HG03575 (cell line): ENCODE data around the gene ITIH3.

Experiments used
- ATAC-seq: cut with Tn5 transposase; IDR thresholded peaks from one replicate; pipeline ENCODE4 v1.9.1; 2021; ENCODE audit not compliant: unreplicated experiment, insufficient number of reproducible peaks, low FRiP score; ENCODE audit errors: extremely low read depth

The ITIH3 gene

GRCh38 chr3:52838561-52839267 lies 44.1 kb downstream of the ITIH3 start:
- no peak for ATAC-seq

- no peak for ATAC-seq
Observed at GRCh38 chr3:52839268-52839575, 44.6 kb downstream of the ITIH3 start.

GRCh38 chr3:52839892-52840545 lies 45.4 kb downstream of the ITIH3 start:
- ATAC-seq, result no peak

GRCh38 chr3:52841211-52841980 lies 46.8 kb downstream of the ITIH3 start:
- no peak for ATAC-seq

- no peak for ATAC-seq
Observed at GRCh38 chr3:52841981-52842340, 47.4 kb downstream of the ITIH3 start.

DNA sequence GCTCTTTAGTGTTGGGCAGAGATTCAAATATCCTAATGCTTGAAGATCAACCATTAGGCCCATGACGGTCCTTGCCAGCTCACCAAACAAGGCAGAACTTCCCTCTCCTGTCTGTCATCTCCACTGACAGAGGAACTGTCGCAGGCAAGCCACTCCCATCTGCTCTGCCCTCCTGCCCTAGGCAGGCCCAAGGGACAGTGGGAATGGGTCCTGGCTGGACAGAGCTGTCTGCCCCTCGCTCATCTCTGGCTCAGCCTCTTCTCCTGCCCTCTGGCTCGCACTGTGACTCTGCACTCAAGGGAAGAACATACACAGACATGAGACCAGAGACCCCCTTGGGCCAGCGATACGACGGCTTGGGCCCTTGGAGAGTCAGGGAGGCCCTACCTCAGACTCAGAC lies 47.8 kb downstream of the ITIH3 start:
- no peak for ATAC-seq

GRCh38 chr3:52843108-52843865 lies 48.7 kb downstream of the ITIH3 start:
- ATAC-seq, result no peak

DNA sequence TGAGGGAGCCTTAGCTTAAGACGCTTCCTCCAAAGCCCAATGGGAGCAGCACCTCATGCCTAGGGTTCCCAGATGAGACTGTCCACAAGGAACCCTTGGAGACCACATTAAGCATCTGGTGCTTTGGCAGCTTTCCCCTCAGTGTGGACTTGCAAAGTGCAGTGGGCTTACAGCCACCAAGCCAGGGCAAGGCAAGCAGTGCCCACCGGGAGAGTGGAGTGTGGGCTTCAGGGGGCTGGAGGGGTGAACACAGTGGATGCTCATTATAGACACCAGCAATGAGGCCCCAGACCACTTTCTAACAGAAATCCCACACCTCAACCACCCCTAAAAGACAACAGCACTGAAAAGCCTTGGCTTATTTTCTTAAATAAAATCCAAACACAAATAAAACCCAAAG lies 49.3 kb downstream of the ITIH3 start:
- ATAC-seq, result no peak

DNA sequence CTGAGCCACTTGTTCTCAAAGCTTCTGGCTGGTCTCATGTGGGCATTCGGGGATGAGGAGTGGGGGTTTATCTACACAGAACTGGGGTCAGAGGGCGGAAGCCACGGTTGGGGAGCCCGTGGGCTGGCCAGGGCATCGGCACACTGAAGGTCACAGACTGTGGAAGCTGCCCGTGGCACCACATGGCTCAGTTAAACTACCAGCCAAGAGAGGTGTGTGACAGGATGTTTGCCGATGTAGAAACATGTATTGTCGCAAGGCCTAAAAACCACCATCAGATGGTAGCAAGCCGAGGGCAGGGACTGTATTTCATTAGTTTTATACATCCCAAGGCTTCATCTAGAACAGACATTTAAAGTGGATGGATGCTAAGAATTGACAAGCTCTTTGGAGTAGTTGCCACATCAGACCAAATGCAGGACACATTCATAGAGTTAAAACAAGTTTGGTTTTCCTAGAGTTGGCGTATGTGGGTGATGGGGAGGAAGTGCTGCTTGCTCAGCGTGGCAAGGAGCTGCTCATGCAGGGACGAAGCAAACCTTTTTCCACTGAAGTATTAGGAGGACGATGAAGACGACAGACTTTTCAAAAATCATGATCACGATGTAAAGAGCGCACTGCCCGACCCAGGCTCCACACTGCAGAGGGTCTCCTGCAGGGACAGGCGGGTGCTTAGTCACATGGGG lies 49.8 kb downstream of the ITIH3 start:
- ATAC-seq, result no peak

DNA sequence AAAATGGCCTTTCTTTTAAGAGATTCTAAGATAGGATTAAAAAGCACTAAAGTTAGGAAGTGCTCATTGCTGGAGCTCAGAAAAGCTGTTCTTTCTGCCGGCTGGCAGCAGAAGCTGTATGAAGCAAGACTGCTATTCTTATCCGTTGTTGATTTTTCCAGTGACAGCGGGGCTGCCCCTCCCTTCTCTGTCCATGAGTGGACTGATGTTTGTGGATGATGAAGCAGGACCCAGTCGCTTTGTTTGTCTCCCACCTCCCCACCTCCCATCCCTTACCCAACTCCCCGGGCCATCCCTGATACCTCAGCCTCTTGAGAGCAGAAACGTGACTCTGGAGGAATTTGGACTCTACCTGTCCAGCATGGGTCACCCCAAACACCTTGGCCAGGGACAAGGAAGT lies 50.6 kb downstream of the ITIH3 start:
- ATAC-seq, result no peak

DNA sequence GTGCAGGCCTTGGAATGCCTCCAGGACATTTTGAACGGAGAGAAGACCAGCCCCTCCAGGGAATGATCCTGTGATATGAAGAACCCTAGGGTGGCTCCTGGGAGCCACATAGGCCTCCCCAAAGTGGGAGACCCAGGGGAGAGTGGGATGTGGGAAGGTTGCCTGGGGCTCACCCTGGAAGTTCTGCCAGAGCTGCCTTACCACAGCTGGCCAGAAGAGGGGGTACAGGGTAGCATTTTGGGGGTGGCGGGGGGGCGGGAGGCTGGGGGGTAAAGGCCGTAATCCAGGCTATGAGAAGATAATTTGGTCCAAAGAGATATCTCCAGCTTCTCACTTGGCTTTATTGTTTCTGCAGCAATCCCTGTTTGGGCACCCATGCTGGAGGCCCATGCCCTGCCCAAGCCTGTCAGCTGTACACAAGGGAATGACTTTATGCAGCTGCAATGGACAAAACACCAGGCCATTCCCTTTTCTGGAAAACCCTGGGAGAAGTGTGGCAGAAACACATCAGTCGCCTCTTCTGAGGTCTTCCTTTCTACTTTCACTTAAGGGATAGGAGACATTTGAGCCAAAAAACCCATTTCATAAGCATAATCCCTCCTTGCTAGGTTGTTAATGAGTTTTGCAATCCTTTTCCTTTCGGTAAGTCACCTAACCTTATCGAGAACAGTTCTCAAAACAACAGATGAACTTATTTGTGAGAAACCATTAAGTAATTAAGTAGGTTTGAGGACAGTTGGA lies 51.3 kb downstream of the ITIH3 start:
- no peak for ATAC-seq

DNA sequence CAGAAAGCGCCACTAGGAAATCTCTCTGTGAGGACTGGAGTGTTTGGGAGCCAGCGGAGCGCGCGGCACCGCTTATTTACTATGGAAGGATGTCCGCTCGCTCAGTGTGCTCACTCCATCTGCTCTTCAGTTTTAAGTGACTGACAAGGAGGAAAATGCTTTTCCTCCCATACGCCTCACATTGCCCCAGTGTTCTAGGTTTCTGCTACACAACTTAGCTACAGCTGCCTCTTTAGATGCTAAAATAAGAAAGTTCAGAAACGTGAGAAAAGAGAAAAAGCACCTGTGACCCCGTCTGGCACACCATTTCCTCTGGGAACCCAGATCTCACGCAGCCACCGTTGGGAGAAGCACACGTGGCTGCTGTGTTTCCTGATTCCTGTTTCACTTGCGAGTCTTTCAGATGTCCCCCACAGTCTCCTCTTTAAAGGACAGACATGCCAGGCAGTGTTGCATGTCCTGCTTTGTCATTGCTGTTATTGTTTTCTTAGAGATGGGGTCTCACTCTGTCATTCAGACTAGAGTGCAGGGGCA lies 51.9 kb downstream of the ITIH3 start:
- no peak for ATAC-seq

GRCh38 chr3:52847241-52847640 lies 52.6 kb downstream of the ITIH3 start:
- no peak for ATAC-seq

- no peak for ATAC-seq
Observed at GRCh38 chr3:52847726-52848125, 53.1 kb downstream of the ITIH3 start.

- no peak for ATAC-seq
Observed at GRCh38 chr3:52848617-52849016, 54.0 kb downstream of the ITIH3 start.

DNA sequence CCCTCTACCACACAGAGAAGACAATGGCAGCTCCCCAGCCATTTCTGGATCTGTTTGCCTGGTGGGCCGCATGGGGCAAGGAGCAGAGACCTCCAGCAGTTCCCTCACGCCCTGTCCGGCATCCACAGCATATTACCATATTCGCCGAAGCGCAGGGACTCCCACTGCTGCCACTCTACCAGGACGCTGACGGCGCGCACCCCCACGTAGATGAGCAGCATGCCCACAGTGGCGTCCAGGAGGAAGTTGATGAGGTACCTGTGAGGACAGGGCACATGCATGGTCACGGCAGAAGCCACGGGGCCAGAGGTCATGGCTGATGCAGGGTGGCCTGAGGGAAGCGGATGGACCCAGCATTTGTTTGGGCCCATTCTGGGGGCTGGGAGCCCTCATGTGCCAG lies 55.1 kb downstream of the ITIH3 start:
- ATAC-seq, result no peak

- ATAC-seq, result no peak
Observed at GRCh38 chr3:52851348-52851747, 56.8 kb downstream of the ITIH3 start.

DNA sequence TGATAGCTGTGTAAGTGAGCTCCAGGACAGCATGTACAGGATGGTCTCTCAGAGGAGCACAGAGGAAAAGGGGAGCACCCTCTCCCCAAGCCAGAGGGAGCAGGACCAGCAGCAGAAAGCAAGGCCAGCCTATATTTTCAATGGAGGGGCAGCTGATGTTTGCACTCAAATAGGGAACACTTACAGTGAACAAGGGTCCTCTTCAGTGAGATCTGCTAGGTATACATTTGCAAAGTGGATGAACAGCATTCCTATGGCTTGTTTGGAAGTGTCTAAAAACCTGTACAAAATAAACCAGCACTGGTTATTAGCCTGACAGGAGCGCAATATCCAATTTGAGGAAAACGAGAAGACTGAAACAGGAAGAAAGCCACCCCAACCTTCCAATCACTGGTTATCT lies 57.8 kb downstream of the ITIH3 start:
- ATAC-seq, result no peak
